PC-9 (cell line): ENCODE data around the gene TLDC2. TPM values are rescaled to one million over a fixed set of nuclear protein-coding genes. Genes with fewer than 3 reads are reported as not detected.

ENCODE experiments used
- BruUV-seq: library from RNA; stranded (reverse); fragments of 400-500 nt; replicated peaks from 2 replicates; lab custom pipeline; 2021; lab: Mats Ljungman, UMichigan
- CTCF ChIA-PET: fragments of 300-600 bp; sonication (Branson Sonifier 250); formaldehyde crosslinking; loops from one replicate; lab custom pipeline; 2022; ENCODE audit warnings: antibody characterized with exemption; lab: Charles Lee
- POLR2A ChIA-PET: fragments of 300-600 bp; sonication (Branson Sonifier 250); formaldehyde crosslinking; loops from one replicate; lab custom pipeline; 2022; ENCODE audit warnings: antibody characterized with exemption; ENCODE audit not compliant: unreplicated experiment; lab: Charles Lee
- DNase-seq, 2 experiments: peaks; one replicate each; pipeline versions ENCODE4 v3.0.0 to v3.0.0-alpha.2; 2015 to 2022; ENCODE audit warnings: mixed read lengths in 1 of 2
- H2AFZ ChIP-seq: fragments of 200-600 bp; sonication (generic); 2 replicates; pipeline ENCODE4 v1.8.1; 2017; ENCODE audit warnings: antibody characterized with exemption
- H3F3A ChIP-seq: fragments of 200-600 bp; sonication (generic); 2 replicates; pipeline ENCODE4 v1.8.1; 2017; ENCODE audit warnings: antibody characterized with exemption, mild to moderate bottlenecking, low read depth; ENCODE audit not compliant: insufficient read depth
- H3K27ac ChIP-seq: fragments of 200-600 bp; sonication (generic); 2 replicates; pipeline ENCODE4 v1.6.1; 2016; ENCODE audit warnings: mixed run types
- H3K27me3 ChIP-seq: fragments of 200-600 bp; sonication (generic); 2 replicates; pipeline ENCODE4 v1.6.1; 2016; ENCODE audit warnings: low read depth, mixed run types; ENCODE audit not compliant: insufficient read depth
- H3K36me3 ChIP-seq: fragments of 200-600 bp; sonication (generic); 2 replicates; pipeline ENCODE4 v1.6.1; 2016; ENCODE audit warnings: low read depth, mixed run types
- H3K4me1 ChIP-seq: fragments of 200-600 bp; sonication (generic); replicated peaks from 2 replicates; pipeline ENCODE4 v1.6.1; 2016; ENCODE audit warnings: mixed run types; ENCODE audit not compliant: insufficient read depth
- H3K4me2 ChIP-seq: fragments of 200-600 bp; sonication (generic); 2 replicates; pipeline ENCODE4 v1.6.1; 2017; ENCODE audit warnings: mixed run types
- H3K4me3 ChIP-seq: fragments of 200-600 bp; sonication (generic); 2 replicates; pipeline ENCODE4 v1.6.1; 2016; ENCODE audit warnings: mixed run types
- H3K79me2 ChIP-seq: fragments of 200-600 bp; sonication (generic); 2 replicates; pipeline ENCODE4 v1.6.1; 2017; ENCODE audit warnings: low read depth, mixed run types
- H3K9me2 ChIP-seq: fragments of 200-600 bp; sonication (generic); 2 replicates; pipeline ENCODE4 v1.8.1; 2017; ENCODE audit warnings: mild to moderate bottlenecking; ENCODE audit not compliant: insufficient read depth
- H3K9me3 ChIP-seq: fragments of 200-600 bp; sonication (generic); 2 replicates; pipeline ENCODE4 v1.8.1; 2016; ENCODE audit warnings: low read depth; ENCODE audit not compliant: insufficient read depth
- H4K20me1 ChIP-seq: fragments of 200-600 bp; sonication (generic); 2 replicates; pipeline ENCODE4 v1.8.1; 2017; ENCODE audit not compliant: insufficient read depth
- EZH2 ChIP-seq: fragments of 200-600 bp; sonication (generic); IDR thresholded peaks from 2 replicates; pipeline ENCODE4 v1.8.0; 2017; ENCODE audit warnings: antibody characterized with exemption, low read depth
- intact Hi-C: fragments of 100-400 bp; cut with micrococcal nuclease; formaldehyde crosslinking; loops from one replicate; pipeline ENCODE4 v1.10.0; 2022; ENCODE audit not compliant: unreplicated experiment
- total RNA-seq: library from RNA; stranded (reverse); gene quantifications from 2 replicates; pipeline ENCODE4 v1.2.3, GENCODE V29; 2021
- TF ChIP-seq, protein P1 (sequence below): fragments of 200-600 bp; sonication (generic); conservative IDR thresholded peaks from 2 replicates; pipeline ENCODE4 v1.6.1; 2017; ENCODE audit warnings: mixed run types, antibody characterized with exemption, mild to moderate bottlenecking, moderate library complexity

The TLDC2 gene
- total RNA-seq, 1 experiment from 2014 or later, result not detected

DNA sequence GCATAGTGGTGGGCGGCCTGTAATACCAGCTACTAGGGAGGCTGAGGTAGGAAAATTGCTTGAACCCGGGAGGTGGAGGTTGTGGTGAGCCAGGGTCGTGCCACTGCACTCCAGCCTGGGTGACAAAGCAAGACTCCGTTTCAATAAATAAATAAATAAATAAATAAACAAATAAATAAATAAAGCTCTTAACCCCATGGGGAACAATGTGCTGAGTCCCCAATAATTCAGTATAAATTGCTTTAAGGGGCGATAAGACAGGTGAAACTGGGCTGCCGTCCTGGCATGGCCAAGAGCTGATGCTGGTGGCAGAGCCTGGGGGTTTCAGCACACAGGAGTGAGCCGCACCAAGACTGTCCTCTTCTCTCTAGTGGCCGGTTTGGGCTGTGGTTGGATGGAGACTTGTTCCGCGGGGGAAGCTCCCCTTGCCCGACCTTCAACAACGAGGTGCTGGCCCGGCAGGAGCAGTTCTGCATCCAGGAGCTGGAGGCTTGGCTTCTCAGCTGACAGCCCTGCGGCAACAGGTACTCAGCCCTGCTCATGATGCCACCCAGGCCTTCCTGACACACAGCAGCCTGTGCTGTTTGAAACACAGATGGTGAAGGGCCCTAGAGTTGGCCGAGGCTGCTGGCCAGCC lies 13.1 kb downstream of the TLDC2 start:
- TF ChIP-seq EZH2, result no peak
- TF ChIP-seq, protein P1, sequence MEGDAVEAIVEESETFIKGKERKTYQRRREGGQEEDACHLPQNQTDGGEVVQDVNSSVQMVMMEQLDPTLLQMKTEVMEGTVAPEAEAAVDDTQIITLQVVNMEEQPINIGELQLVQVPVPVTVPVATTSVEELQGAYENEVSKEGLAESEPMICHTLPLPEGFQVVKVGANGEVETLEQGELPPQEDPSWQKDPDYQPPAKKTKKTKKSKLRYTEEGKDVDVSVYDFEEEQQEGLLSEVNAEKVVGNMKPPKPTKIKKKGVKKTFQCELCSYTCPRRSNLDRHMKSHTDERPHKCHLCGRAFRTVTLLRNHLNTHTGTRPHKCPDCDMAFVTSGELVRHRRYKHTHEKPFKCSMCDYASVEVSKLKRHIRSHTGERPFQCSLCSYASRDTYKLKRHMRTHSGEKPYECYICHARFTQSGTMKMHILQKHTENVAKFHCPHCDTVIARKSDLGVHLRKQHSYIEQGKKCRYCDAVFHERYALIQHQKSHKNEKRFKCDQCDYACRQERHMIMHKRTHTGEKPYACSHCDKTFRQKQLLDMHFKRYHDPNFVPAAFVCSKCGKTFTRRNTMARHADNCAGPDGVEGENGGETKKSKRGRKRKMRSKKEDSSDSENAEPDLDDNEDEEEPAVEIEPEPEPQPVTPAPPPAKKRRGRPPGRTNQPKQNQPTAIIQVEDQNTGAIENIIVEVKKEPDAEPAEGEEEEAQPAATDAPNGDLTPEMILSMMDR, result no peak
- Histone ChIP-seq H3K27me3 (no peaks in the 10 kb centered on the region), H2AFZ (no peak overlapping the region), H3K4me2 (no peak overlapping the region), H3K9me3 (no peaks in the 10 kb centered on the region), H3K4me1 (no peaks in the 10 kb centered on the region), H3K9me2 (no peaks in the 10 kb centered on the region), H3K27ac (no peak overlapping the region), H3K36me3 (no peaks in the 10 kb centered on the region), H3K79me2 (no peaks in the 10 kb centered on the region), H4K20me1 (no peaks in the 10 kb centered on the region), H3K4me3 (no peak overlapping the region), H3F3A (no peaks in the 10 kb centered on the region)
- BruUV-seq, result no TSS peak
- intact Hi-C loops, result loop anchor here (10.0 kb wide), 1 partner anchor 384 kb away; no protein-coding TSS in a partner anchor
- ChIA-PET POLR2A (no interaction called here), CTCF (no interaction called here)
- DNase-seq, result no peak

DNA sequence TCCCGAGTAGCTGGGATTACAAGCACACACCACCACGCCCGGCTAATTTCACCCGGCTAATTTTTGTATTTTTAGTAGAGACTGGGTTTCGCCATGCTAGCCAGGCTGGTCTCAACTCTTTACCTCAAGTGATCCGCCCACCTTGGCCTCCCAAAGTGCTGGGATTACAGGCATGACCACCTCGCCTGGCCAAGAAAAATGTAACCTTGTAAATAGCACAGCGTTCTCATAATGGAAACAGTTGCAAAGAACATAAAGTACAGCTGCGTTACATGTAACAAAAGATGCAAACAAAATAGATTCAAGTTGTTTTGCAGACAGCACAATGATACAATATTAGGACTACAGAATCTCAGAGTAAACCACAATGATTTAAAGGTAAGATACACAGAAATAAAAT lies 14.6 kb downstream of the TLDC2 start:
- BruUV-seq, result no TSS peak
- H3K4me3 ChIP-seq, result no peak overlapping the region

DNA sequence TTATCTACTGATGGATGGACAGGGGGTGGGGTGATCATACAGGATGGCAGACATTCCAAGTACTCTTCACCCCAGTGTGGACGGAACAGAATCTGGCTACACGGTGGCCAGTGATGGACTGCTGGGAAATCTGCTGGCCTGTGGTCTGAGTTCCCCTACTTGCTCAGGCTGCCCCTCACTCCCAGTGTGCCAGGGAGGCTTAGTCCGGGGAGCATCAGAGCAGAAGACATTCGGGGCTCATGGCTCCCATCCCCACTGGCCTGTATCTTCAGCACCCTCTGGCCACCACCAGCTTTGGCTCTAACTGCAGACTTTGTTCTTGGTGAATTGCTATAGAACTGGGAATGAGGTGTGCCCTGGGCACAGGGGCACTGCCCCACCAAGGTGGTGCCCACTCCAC lies 15.3 kb downstream of the TLDC2 start:
- H3K9me2 ChIP-seq, result no peaks in the 10 kb centered on the region
- H3K27me3 ChIP-seq, result no peaks in the 10 kb centered on the region
- no peaks in the 10 kb centered on the region for H3K36me3 ChIP-seq
- H4K20me1 ChIP-seq, result no peaks in the 10 kb centered on the region
- TF ChIP-seq, protein P1, result no peak
- TF ChIP-seq EZH2, result no peak
- no peaks in the 10 kb centered on the region for H3K79me2 ChIP-seq
- no peaks in the 10 kb centered on the region for H3K9me3 ChIP-seq
- CTCF ChIA-PET, result no interaction called here
- no peak overlapping the region for H3K27ac ChIP-seq
- no peak for DNase-seq
- POLR2A ChIA-PET, result no interaction called here
- H3F3A ChIP-seq, result no peaks in the 10 kb centered on the region
- no peak overlapping the region for H3K4me2 ChIP-seq
- H3K4me1 ChIP-seq, result no peaks in the 10 kb centered on the region
- no peak overlapping the region for H3K4me3 ChIP-seq
- BruUV-seq, result no TSS peak
- intact Hi-C loops, result no loop called here
- H2AFZ ChIP-seq, result no peak overlapping the region

More for the DNA sequence above, 14.6 kb downstream of the TLDC2 start:
- Histone ChIP-seq H3K79me2 (no peaks in the 10 kb centered on the region), H3K9me2 (no peaks in the 10 kb centered on the region), H3F3A (no peaks in the 10 kb centered on the region), H3K4me2 (no peak overlapping the region), H4K20me1 (no peaks in the 10 kb centered on the region), H3K36me3 (no peaks in the 10 kb centered on the region), H3K4me1 (no peaks in the 10 kb centered on the region), H3K27me3 (no peaks in the 10 kb centered on the region), H3K9me3 (no peaks in the 10 kb centered on the region), H2AFZ (no peak overlapping the region), H3K27ac (no peak overlapping the region)
- POLR2A ChIA-PET, result no interaction called here
- DNase-seq, result no peak
- intact Hi-C loops, result no loop called here
- CTCF ChIA-PET, result no interaction called here
- no peak for TF ChIP-seq EZH2
- TF ChIP-seq, protein P1, result no peak
